ENCODE measurements around the gene CLASP2.

The CLASP2 gene

GRCh38 chr3:33629219-33629618, 88.8 kb downstream of the CLASP2 start:
- no peak for DNase-seq

GRCh38 chr3:33624756-33625155, 93.3 kb downstream of the CLASP2 start:
- no peak for DNase-seq

GRCh38 chr3:33613041-33613440, 105.0 kb downstream of the CLASP2 start:
- DNase-seq: no peak

GRCh38 chr3:33612607-33613006, 105.4 kb downstream of the CLASP2 start:
- no peak for DNase-seq

- DNase-seq: no peak
Measured at GRCh38 chr3:33602829-33603228, 115.2 kb downstream of the CLASP2 start.

GRCh38 chr3:33597257-33597689, 120.8 kb downstream of the CLASP2 start:
- DNase-seq: no peak

GRCh38 chr3:33592999-33593398, 125.1 kb downstream of the CLASP2 start:
- DNase-seq: no peak

- DNase-seq: no peak
Measured at GRCh38 chr3:33590541-33590940, 127.5 kb downstream of the CLASP2 start.

- no peak for DNase-seq
Measured at GRCh38 chr3:33586402-33586801, 131.7 kb downstream of the CLASP2 start.

- DNase-seq: no peak
Measured at GRCh38 chr3:33582234-33582633, 135.8 kb downstream of the CLASP2 start.

GRCh38 chr3:33581666-33582065, 136.4 kb downstream of the CLASP2 start:
- no peak for DNase-seq

- no peak for DNase-seq
Measured at GRCh38 chr3:33579840-33580239, 138.2 kb downstream of the CLASP2 start.

- no peak for DNase-seq
Measured at GRCh38 chr3:33579178-33579510, 138.9 kb downstream of the CLASP2 start.

- DNase-seq: peak; percentile 6 to 70
Measured at GRCh38 chr3:33578325-33579177, 139.5 kb downstream of the CLASP2 start.

- DNase-seq: no peak
Measured at GRCh38 chr3:33577588-33577987, 140.5 kb downstream of the CLASP2 start.

- no peak for DNase-seq
Measured at GRCh38 chr3:33577173-33577572, 140.9 kb downstream of the CLASP2 start.

GRCh38 chr3:33575311-33575710, 142.7 kb downstream of the CLASP2 start:
- DNase-seq: no peak

- DNase-seq: no peak
Measured at GRCh38 chr3:33557829-33558228, 160.2 kb downstream of the CLASP2 start.

GRCh38 chr3:33557279-33557678, 160.8 kb downstream of the CLASP2 start:
- no peak for DNase-seq

GRCh38 chr3:33547101-33547500, 171.0 kb downstream of the CLASP2 start:
- no peak for DNase-seq

GRCh38 chr3:33544126-33544525, 173.9 kb downstream of the CLASP2 start:
- no peak for DNase-seq

GRCh38 chr3:33543601-33544000, 174.5 kb downstream of the CLASP2 start:
- no peak for DNase-seq

- no peak for DNase-seq
Measured at GRCh38 chr3:33541918-33542317, 176.1 kb downstream of the CLASP2 start.

GRCh38 chr3:33538678-33539339, 179.2 kb downstream of the CLASP2 start:
- DNase-seq: no peak

GRCh38 chr3:33537133-33537532, 180.9 kb downstream of the CLASP2 start:
- no peak for DNase-seq

Measured in SW 1271 (cell line).